ENCODE data around the gene TYMP. TPM values are rescaled to one million over a fixed set of nuclear protein-coding genes. Genes with fewer than 3 reads are reported as not detected.
A peak's percentile ranks its signal among the peaks of the same experiment; 100 is the strongest.

Gene TYMP
- total RNA-seq, 1 donor from 2014 or later, result 3.3 TPM

- no peaks in the 10 kb centered on the region for H3K9me3 ChIP-seq (ENCODE audit: insufficient read depth, low read depth, low read length)
- peaks cover 28% of the 10 kb centered on the region for H3K27me3 ChIP-seq (ENCODE audit: insufficient read depth, low read length)
- no peak overlapping the region for H3K27ac ChIP-seq (ENCODE audit: low read depth, low read length)
- TF ChIP-seq CTCF (IDR thresholded peaks at IDR 0.05; ENCODE audit: insufficient read depth, low read depth, low read length) (no peak), EZH2 (IDR thresholded peaks at IDR 0.05; ENCODE audit: insufficient read depth, low read length) (peak; percentile 19)
- H4K20me1 ChIP-seq (ENCODE audit: insufficient read depth, low read length), result no peaks in the 10 kb centered on the region
- Mint-ChIP-seq H3K36me3 (ENCODE audit: low read depth, unreplicated experiment) (no peaks in the 10 kb centered on the region), H3K27ac (ENCODE audit: unreplicated experiment) (no peak overlapping the region), H3K4me1 (ENCODE audit: low read depth, unreplicated experiment) (peaks cover 5% of the 10 kb centered on the region), H3K9me3 (ENCODE audit: unreplicated experiment) (no peaks in the 10 kb centered on the region), H3K27me3 (ENCODE audit: low read depth, unreplicated experiment) (peaks cover 30% of the 10 kb centered on the region), H3K4me3 (ENCODE audit: unreplicated experiment) (no peak overlapping the region)
- no peak overlapping the region for H2AFZ ChIP-seq (ENCODE audit: low read depth, low read length)
- no peak overlapping the region for H3K4me2 ChIP-seq (ENCODE audit: low read length)
- H3K9ac ChIP-seq (ENCODE audit: low read length), result no peak overlapping the region
- no peak for DNase-seq (ENCODE audit: low read depth)
- no peaks in the 10 kb centered on the region for H3K79me2 ChIP-seq (ENCODE audit: insufficient read depth, low read length)
- no peak overlapping the region for H3K4me3 ChIP-seq (ENCODE audit: insufficient read depth, low read depth, low read length)
- no peak for FAIRE-seq
- H3K4me1 ChIP-seq (ENCODE audit: insufficient read depth, low read length), result no peaks in the 10 kb centered on the region
- H3K36me3 ChIP-seq (ENCODE audit: insufficient read depth, low read length), result no peaks in the 10 kb centered on the region
Measured at GRCh38 chr22:50548921-50549790, 19.3 kb upstream of the TYMP start.

- H3K9me3 Mint-ChIP-seq (ENCODE audit: unreplicated experiment), result no peaks in the 10 kb centered on the region
- Histone ChIP-seq H2AFZ (ENCODE audit: low read depth, low read length) (no peak overlapping the region), H3K4me1 (ENCODE audit: insufficient read depth, low read length) (no peaks in the 10 kb centered on the region), H4K20me1 (ENCODE audit: insufficient read depth, low read length) (no peaks in the 10 kb centered on the region), H3K9me3 (ENCODE audit: insufficient read depth, low read depth, low read length) (no peaks in the 10 kb centered on the region), H3K79me2 (ENCODE audit: insufficient read depth, low read length) (no peaks in the 10 kb centered on the region), H3K27me3 (ENCODE audit: insufficient read depth, low read length) (peaks cover 26% of the 10 kb centered on the region), H3K27ac (ENCODE audit: low read depth, low read length) (no peak overlapping the region), H3K9ac (ENCODE audit: low read length) (no peak overlapping the region), H3K4me3 (ENCODE audit: insufficient read depth, low read depth, low read length) (no peak overlapping the region), H3K36me3 (ENCODE audit: insufficient read depth, low read length) (no peaks in the 10 kb centered on the region), H3K4me2 (ENCODE audit: low read length) (no peak overlapping the region)
- H3K4me3 Mint-ChIP-seq (ENCODE audit: unreplicated experiment), result no peak overlapping the region
- H3K27ac Mint-ChIP-seq (ENCODE audit: unreplicated experiment), result no peak overlapping the region
- H3K4me1 Mint-ChIP-seq (ENCODE audit: low read depth, unreplicated experiment), result peaks cover 5% of the 10 kb centered on the region
- no peak for DNase-seq (ENCODE audit: low read depth)
- no peaks in the 10 kb centered on the region for H3K36me3 Mint-ChIP-seq (ENCODE audit: low read depth, unreplicated experiment)
- TF ChIP-seq EZH2 (IDR thresholded peaks at IDR 0.05; ENCODE audit: insufficient read depth, low read length), result peak; percentile 77
- TF ChIP-seq CTCF (IDR thresholded peaks at IDR 0.05; ENCODE audit: insufficient read depth, low read depth, low read length), result no peak
- peaks cover 30% of the 10 kb centered on the region for H3K27me3 Mint-ChIP-seq (ENCODE audit: low read depth, unreplicated experiment)
- no peak for FAIRE-seq
Measured at GRCh38 chr22:50548040-50548920, 18.5 kb upstream of the TYMP start.
